Neural cell (in vitro differentiated cells): ENCODE results near the gene VAV3. TPM values are rescaled to one million over a fixed set of nuclear protein-coding genes. Genes with fewer than 3 reads are reported as not detected.

Experiments
- H2AFZ ChIP-seq: fragments of 200-600, 300-800 bp; sonication (generic), shearing (Covaris generic); 2 replicates; pipeline ENCODE4 v1.6.0; 2014; ENCODE audit warnings: low read depth, mild to moderate bottlenecking, antibody characterized with exemption, low read length, moderate library complexity
- H3F3A ChIP-seq: fragments of 200-600 bp; shearing (Covaris generic); 2 replicates; pipeline ENCODE4 v1.6.1; 2016; ENCODE audit warnings: mild to moderate bottlenecking, moderate library complexity, mixed read lengths, antibody characterized with exemption, low read length; ENCODE audit not compliant: insufficient read depth, poor library complexity, severe bottlenecking
- H3K27ac ChIP-seq: fragments of 200-600, 300-800 bp; sonication (generic), shearing (Covaris generic); 2 replicates; pipeline ENCODE4 v1.5.1; 2014; ENCODE audit warnings: mild to moderate bottlenecking, low read length, moderate library complexity
- H3K27me3 ChIP-seq: fragments of 300-800, 200-600 bp; sonication (generic), shearing (Covaris generic); 2 replicates; pipeline ENCODE4 v1.6.0; 2014; ENCODE audit warnings: mild to moderate bottlenecking, low read depth, low read length, moderate library complexity; ENCODE audit not compliant: insufficient read depth
- H3K36me3 ChIP-seq: fragments of 300-800, 200-600 bp; sonication (generic), shearing (Covaris generic); 2 replicates; pipeline ENCODE4 v1.5.1; 2014; ENCODE audit warnings: mild to moderate bottlenecking, antibody characterized with exemption, low read length, moderate library complexity; ENCODE audit not compliant: insufficient read depth
- H3K4me2 ChIP-seq: fragments of 300-800, 200-600 bp; sonication (generic), shearing (Covaris generic); 2 replicates; pipeline ENCODE4 v1.6.0; 2014; ENCODE audit warnings: mild to moderate bottlenecking, low read length
- H3K4me3 ChIP-seq: fragments of 300-800, 200-600 bp; sonication (generic), shearing (Covaris generic); 2 replicates; pipeline ENCODE4 v1.5.1; 2014; ENCODE audit warnings: mild to moderate bottlenecking, low read length, moderate library complexity
- H3K79me2 ChIP-seq: fragments of 200-600 bp; shearing (Covaris generic); replicated peaks from 2 replicates; pipeline ENCODE4 v1.6.0; 2014; ENCODE audit warnings: mild to moderate bottlenecking, low read length, moderate library complexity; ENCODE audit not compliant: insufficient read depth
- H3K9ac ChIP-seq: fragments of 300-800, 200-600 bp; sonication (generic), shearing (Covaris generic); 2 replicates; pipeline ENCODE4 v1.6.1; 2016; ENCODE audit warnings: mild to moderate bottlenecking, low read length, mixed read lengths
- H3K9me2 ChIP-seq: fragments of 200-600 bp; shearing (Covaris generic); 2 replicates; pipeline ENCODE4 v1.6.1; 2016; ENCODE audit warnings: mild to moderate bottlenecking, low read length, mixed read lengths; ENCODE audit not compliant: insufficient read depth
- H3K9me3 ChIP-seq: fragments of 200-600, 300-800 bp; sonication (generic), shearing (Covaris generic); 2 replicates; pipeline ENCODE4 v1.6.1; 2016; ENCODE audit warnings: mild to moderate bottlenecking, mixed run types, low read length, moderate library complexity, mixed read lengths
- H4K20me1 ChIP-seq: fragments of 200-600 bp; shearing (Covaris generic); 2 replicates; pipeline ENCODE4 v1.6.1; 2016; ENCODE audit warnings: mild to moderate bottlenecking, mixed run types; ENCODE audit not compliant: insufficient read depth
- EP300 ChIP-seq: fragments of 450-650 bp; conservative IDR thresholded peaks from 2 replicates; pipeline ENCODE4 v1.6.1; 2014; ENCODE audit warnings: antibody characterized with exemption, mild to moderate bottlenecking, moderate library complexity; ENCODE audit not compliant: poor library complexity, severe bottlenecking
- EZH2 ChIP-seq: fragments of 200-600, 300-800 bp; shearing (Covaris generic), sonication (generic); IDR thresholded peaks from 2 replicates; pipeline ENCODE4 v1.6.1; 2014; ENCODE audit warnings: antibody characterized with exemption, low read length, borderline replicate concordance, mild to moderate bottlenecking; ENCODE audit not compliant: insufficient read depth, poor library complexity, severe bottlenecking
- MXI1 ChIP-seq: fragments of 450-650 bp; conservative IDR thresholded peaks from 2 replicates; pipeline ENCODE4 v1.6.1; 2014; ENCODE audit warnings: antibody characterized with exemption, mild to moderate bottlenecking; ENCODE audit not compliant: poor library complexity, severe bottlenecking
- POLR2AphosphoS5 ChIP-seq: IDR thresholded peaks from 2 replicates; pipeline ENCODE4 v1.6.1; 2012
- RAD21 ChIP-seq: fragments of 450-650 bp; conservative IDR thresholded peaks from 2 replicates; pipeline ENCODE4 v1.6.1; 2014; ENCODE audit warnings: antibody characterized with exemption, mild to moderate bottlenecking, moderate library complexity
- REST ChIP-seq: IDR thresholded peaks from 2 replicates; pipeline ENCODE4 v1.6.1; 2012; ENCODE audit warnings: borderline replicate concordance
- SMC3 ChIP-seq: fragments of 450-650 bp; conservative IDR thresholded peaks from 2 replicates; pipeline ENCODE4 v1.6.1; 2014; ENCODE audit warnings: antibody characterized with exemption, mild to moderate bottlenecking, moderate library complexity; ENCODE audit not compliant: poor library complexity
- TAF1 ChIP-seq: IDR thresholded peaks from 2 replicates; pipeline ENCODE4 v1.6.1; 2012; ENCODE audit warnings: low read depth
- polyA plus RNA-seq: library from polyadenylated mRNA; depleted of rRNA; stranded (reverse); fragments of >200 nt; gene quantifications from 2 replicates; pipeline ENCODE4 v1.2.3, GENCODE V29; 2014
- TF ChIP-seq, protein P1 (sequence below): fragments of 450-650 bp; IDR thresholded peaks from 2 replicates; pipeline ENCODE4 v1.5.1; 2014; ENCODE audit warnings: antibody characterized with exemption, mild to moderate bottlenecking, moderate library complexity; ENCODE audit not compliant: poor library complexity, severe bottlenecking

VAV3 gene
- polyA plus RNA-seq, 1 donor from 2014 or later, result 7.6 TPM

- no peak overlapping the region for H3K9ac ChIP-seq
- no peaks in the 10 kb centered on the region for H4K20me1 ChIP-seq
- H3K27me3 ChIP-seq, result no peaks in the 10 kb centered on the region
- H3K4me3 ChIP-seq, result no peak overlapping the region
- no peaks in the 10 kb centered on the region for H3K36me3 ChIP-seq
- TF ChIP-seq EZH2 (no peak), RAD21 (no peak), REST (no peak), TAF1 (no peak), SMC3 (no peak), EP300 (no peak), MXI1 (no peak), POLR2AphosphoS5 (no peak)
- TF ChIP-seq, protein P1, sequence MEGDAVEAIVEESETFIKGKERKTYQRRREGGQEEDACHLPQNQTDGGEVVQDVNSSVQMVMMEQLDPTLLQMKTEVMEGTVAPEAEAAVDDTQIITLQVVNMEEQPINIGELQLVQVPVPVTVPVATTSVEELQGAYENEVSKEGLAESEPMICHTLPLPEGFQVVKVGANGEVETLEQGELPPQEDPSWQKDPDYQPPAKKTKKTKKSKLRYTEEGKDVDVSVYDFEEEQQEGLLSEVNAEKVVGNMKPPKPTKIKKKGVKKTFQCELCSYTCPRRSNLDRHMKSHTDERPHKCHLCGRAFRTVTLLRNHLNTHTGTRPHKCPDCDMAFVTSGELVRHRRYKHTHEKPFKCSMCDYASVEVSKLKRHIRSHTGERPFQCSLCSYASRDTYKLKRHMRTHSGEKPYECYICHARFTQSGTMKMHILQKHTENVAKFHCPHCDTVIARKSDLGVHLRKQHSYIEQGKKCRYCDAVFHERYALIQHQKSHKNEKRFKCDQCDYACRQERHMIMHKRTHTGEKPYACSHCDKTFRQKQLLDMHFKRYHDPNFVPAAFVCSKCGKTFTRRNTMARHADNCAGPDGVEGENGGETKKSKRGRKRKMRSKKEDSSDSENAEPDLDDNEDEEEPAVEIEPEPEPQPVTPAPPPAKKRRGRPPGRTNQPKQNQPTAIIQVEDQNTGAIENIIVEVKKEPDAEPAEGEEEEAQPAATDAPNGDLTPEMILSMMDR, result no peak
- no peaks in the 10 kb centered on the region for H3K9me3 ChIP-seq
- no peak overlapping the region for H3K27ac ChIP-seq
- no peaks in the 10 kb centered on the region for H3F3A ChIP-seq
- H3K4me2 ChIP-seq, result no peak overlapping the region
- no peak overlapping the region for H2AFZ ChIP-seq
- H3K9me2 ChIP-seq, result no peaks in the 10 kb centered on the region
- no peaks in the 10 kb centered on the region for H3K79me2 ChIP-seq
These were observed 45.0 kb downstream of the VAV3 start for GRCh38 chr1:107919953-107920352.

GRCh38 chr1:107914119-107914765 is 50.7 kb downstream of the VAV3 start:
- Histone ChIP-seq H2AFZ (no peak overlapping the region), H3K9ac (no peak overlapping the region), H3K9me2 (no peaks in the 10 kb centered on the region), H3K79me2 (no peaks in the 10 kb centered on the region), H3K4me2 (no peak overlapping the region), H3K27me3 (no peaks in the 10 kb centered on the region), H4K20me1 (no peaks in the 10 kb centered on the region), H3K27ac (no peak overlapping the region), H3K4me3 (no peak overlapping the region), H3K9me3 (no peaks in the 10 kb centered on the region), H3K36me3 (no peaks in the 10 kb centered on the region), H3F3A (no peaks in the 10 kb centered on the region)
- no peak for TF ChIP-seq EP300
- TF ChIP-seq MXI1, result no peak
- no peak for TF ChIP-seq SMC3
- no peak for TF ChIP-seq POLR2AphosphoS5
- TF ChIP-seq, protein P1, result no peak
- no peak for TF ChIP-seq EZH2
- TF ChIP-seq REST, result no peak
- no peak for TF ChIP-seq TAF1
- no peak for TF ChIP-seq RAD21
